Measurements from ENCODE around the gene UBE2Q1.
A peak's percentile ranks its signal among the peaks of the same experiment; 100 is the strongest.
"Not testable (repeated sequence)": the region's sequence is repeated elsewhere in the genome, so short reads cannot be mapped to it uniquely, and the experiment has no call there.

Gene UBE2Q1

DNA sequence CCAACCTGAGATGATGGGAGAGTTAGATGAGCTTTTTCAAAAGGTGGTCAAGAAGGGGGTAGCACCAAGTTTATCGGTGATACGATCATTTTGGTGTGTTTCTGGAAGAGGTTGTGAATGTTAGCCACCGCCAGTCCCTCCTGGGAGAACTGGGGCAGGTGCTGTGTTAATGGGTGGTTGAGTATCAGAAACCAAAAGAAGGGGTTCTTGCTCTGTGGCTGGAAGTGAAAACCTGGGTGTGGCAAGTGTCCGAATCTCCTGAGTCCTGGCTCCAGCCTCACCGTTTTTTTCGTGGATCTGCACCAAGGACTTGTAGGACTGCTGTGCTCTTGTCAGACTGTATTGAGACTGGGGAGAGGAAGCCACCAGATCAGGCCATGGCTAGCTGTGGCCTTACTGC lies 7.8 kb downstream of the UBE2Q1 start:
- DNase-seq: no peak

DNA sequence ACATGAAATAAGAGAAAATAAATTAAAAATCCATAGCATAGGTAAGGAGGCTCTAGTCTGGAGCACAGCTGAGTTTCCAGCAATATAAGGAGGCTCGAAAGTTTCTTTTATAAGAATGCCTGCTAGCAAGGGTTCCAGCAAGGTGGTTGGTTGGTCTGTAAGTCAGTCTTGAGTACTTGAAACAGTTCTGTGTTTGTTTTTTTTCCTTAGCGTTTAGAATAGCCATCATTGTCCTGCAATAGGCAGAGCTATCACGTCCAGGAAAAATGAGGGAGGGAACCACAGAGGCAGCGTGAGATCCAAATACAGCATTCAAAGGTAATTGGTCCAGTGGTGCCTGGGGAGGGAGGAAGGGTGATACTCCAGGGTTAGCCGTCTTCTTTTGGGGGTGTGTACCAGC lies 8.4 kb downstream of the UBE2Q1 start:
- DNase-seq: no peak

DNA sequence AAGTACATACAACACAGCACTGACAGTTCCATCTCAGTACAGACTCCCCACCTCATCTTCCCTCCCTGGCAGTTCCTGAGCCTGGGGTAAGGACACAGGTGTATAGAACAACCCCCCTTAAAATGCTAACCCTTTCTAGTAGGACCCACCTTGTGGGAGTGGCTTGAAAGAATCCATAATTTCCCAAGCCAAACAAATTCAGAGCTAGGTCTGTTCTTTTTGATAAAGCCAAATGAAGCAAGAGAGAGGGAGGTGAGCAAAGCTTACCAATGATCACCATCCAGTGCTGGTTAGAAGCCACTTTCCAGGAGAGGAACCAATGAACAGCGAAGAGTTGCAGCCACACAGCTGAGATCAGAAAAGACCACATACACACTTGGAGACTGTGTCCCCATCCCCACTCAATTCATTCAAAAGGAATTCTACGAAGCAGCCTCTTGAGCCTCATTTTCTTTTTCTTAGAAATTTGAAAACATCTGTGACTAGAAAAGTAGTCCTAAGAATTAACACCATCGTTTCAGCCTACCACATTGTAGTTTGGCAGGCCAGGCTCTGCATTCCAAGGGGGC lies 9.2 kb downstream of the UBE2Q1 start:
- DNase-seq: no peak

DNA sequence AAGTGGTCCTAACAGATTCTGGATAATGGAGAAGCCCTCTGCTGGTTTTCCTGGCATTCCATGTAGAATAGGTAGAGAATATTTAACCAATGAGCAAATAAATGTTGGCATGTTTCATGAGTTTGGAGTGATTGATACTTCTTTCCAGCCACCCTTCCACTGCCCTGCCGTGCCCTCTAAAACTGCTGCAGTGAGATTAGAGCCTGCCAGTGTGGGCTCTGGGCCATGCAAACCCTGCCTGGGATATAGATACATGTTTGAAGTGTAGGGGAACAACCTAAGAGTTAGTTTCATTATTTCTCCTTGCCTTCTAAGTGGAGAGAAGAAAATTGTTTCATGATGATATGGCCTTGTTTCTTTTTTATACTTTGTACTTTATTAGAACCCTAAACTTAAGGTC lies 10.4 kb downstream of the UBE2Q1 start:
- no peak for DNase-seq

DNA sequence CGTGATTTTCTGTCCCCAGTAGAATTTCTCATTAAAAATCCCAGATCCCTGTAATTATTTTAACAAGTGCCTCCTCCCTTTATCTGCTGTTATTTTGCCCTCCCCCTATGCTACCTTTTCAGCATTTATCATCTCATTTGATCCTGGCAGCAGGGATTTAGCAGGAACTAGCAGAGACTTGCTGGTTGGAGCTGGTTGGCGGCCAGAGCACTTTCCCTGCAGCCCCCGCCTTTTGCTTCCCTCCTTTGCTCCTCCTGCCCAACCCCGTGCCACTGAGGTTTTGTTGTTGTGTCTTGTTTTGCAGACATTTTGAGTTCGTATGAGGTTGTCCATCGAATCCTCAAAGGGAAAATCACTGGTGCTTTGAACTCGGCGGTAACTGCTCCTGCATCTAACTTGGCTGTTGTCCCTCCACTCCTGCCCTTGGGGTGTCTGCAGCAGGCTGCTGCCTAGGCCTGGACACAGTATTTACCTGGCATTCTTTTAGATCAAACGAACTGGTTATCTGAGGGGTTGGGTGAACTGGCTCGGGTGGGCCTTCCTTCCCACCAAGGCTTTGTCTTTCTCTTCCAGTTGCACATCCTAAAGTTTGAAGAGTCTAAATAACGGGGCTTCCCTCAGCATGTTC lies 11.2 kb downstream of the UBE2Q1 start:
- peak in 1 of 14 donors; percentile 2 for DNase-seq

DNA sequence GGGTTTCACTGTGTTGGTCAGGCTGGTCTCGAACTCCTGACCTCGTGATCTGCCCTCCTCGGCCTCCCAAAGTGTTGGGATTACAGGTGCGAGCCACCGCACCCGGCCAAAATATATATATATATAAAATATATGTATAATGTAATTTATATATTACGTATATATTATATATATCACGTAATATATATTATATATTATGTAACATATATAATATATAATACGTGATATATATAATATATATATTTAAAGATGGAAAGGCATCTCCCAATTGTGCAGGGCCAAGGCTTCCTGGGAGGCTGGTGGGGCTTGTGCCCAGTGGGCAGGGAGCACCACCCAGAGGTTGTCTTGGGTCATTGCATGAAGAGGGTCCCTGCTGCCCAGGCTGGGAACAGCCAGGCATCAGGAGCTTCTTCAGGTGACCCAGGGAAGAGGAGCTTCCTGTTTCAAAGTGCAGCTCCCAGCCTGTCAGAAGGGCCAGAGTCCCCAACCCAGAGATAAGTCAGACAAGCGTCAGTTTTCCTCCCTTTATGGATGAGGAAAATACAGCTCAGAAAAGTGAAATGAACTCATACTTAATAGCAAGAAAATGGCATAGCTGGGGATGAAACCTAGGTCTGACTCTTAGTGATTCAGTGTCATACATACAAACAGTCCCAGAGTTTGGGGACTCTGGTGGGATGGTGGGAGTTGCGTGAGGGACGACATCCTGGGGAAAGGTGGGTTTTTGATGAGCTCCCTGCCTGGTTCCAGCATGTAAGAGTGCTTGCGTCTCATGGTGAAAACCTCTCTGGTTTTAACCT lies 12.0 kb downstream of the UBE2Q1 start:
- peak in 6 of 14 donors; percentile 1 to 23 (median 9) for DNase-seq

DNA sequence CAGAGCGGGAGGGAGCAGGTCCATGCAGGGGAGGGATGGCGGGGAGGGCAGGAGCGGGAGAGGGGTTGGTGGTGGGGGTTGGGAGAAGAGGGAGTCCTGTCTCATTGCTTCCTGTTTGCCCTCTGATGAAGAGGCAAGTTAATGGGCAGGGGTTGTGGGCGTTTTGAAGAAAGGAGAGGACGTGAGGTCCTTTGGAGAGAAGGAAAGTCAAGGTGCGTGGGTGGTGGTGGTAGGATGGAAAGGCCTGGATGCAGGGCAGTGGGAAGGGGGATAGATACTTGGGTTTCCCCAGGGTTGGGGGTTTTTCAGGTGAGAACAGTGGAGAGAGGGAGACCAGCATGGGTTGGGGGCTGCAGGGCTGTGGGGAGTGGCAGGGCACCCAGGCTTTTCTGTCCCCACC lies 17.2 kb downstream of the UBE2Q1 start:
- no peak for DNase-seq

DNA sequence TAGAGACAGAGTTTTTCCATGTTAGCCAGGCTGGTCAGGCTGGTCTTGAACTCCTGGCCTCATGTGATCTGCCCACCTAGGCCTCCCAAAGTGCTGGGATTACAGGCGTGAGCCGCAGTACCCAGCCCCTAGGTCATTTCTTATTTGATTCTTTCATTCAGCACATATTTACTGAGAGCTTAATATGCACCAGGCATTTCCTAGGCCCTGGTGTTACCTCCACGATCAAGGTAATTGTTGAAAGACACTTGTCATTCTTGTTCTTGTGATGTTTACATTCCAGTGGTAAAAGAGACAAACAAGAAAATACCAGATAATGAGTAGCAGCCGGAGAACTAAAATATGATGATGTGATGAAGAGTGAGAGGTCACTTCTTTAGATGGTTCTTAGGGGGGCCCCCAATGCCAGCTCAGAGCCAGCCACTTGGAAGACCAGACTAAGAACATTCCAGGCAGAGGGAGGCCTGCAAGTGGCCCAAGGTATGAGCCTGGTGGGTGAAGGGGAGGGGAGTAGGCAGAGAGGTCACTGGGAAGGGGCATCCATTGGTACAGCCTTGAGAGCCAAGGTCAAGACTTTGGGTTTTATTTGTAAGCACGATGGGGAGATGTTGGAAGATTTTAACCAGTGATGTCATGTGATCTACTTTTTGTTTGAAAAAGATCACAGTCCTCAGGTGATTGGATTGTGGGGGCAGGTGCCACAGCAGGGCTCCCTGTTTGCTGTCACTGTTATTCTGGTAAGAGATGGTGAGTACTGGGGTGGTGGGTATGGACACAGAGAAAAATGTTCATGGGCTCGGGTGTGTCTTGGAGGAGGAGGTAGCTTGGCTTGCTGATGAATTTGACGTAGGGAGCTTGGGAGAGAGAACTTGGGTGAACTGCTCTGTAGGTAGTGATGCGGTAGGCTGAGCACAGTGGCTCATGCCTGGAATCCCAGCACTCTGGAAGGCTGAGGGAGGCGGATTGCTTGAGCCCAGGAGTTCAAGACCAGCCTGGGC lies 18.7 kb downstream of the UBE2Q1 start:
- no peak for DNase-seq

DNA sequence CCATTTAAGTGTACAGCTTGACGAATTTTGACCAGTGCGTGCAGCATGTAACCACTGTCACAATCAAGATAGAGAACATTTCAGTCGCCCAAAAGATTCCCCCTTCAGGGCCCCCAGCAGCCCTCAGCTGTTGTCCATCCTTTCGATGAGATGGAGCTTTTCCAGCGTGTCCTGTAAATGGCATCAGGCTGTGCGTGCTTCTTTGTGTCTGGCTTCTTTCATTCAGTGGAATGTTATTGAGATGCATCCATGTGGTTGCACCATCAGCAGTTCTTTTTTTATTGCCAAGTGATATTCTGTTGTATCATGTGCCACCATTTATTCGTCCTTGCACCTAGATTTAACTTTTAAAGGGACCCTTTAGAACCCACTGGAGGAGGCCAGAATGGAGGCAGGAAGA lies 21.9 kb downstream of the UBE2Q1 start:
- no peak for DNase-seq

DNA sequence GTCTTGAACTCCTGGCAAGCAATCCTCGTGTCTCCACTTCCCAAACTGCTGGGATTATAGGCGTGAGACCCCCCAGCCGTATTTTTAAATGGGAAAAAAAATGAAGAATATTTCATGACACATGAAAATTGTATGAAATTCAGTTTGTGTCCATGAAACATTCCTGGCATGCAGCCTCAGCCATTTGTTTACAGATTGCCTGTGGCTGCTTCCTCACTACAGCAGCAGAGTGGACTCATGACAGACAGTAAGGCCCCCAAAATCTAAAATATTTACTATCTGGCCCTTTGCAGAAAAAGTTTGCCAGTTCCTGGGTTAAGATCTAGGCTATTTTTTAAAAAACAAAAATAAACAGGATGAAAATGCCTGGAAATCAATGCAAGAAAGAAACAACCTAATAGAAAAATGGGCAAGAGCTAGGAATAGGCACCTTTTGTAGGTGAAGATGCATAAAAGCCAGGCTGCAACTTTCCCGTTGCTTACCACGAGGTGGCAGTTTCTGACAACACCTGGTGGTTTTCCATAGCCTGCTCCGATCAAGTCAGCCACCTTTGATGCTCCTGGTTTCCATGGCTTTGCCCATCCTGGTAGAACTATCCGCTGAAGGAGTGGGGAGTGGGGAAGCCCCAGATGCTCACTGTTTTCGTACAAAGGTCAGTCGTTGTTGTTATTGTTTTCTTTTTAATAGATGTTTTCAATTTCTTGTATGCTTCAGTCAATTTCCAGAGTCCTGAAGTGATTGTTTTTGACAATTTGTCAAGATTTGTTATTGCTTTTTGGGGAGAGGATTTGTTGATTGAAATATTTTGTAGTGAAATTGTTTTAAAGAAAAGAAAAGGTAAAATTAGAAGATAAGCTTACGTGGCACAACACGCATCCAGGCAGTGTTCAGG lies 24.3 kb downstream of the UBE2Q1 start:
- DNase-seq: peak in 1 of 14 donors; percentile 16

DNA sequence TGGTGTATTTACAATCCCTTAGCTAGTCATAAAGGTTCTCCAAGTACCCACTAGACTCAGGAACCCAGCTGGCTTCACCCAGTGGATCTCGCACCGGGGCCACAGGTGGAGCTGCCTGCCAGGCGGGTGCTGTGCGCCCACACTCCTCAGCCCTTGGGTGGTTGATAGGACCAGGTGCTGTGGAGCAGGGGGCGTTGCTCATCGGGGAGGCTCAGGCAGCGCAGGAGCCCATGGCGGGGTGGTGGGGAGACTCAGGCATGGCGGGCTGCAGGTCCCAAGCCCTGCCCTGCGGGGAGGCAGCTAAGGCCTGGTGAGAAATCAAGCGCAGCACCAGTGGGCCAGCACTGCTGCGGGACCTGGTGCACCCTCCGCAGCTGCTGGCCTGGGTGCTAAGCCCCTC lies 26.5 kb downstream of the UBE2Q1 start:
- DNase-seq: not testable (repeated sequence)

DNA sequence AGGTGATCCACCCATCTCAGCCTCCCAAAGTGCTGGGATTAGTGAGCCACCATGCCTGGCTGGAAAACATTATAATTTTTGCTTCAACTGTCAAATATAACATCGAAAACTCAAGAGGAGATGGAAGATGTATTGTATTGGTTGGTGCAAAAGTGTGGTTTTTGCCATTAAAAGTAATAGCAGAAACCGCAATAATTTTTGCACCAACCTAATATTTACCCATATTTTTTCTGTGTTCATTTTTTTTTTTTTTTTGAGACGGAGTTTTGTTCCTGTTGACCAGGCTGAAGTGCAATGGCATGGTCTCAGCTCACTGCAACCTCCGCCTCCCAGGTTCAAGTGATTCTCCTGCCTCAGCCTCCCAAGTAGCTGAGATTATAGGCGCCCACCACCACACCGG lies 29.2 kb downstream of the UBE2Q1 start:
- no peak for DNase-seq

DNA sequence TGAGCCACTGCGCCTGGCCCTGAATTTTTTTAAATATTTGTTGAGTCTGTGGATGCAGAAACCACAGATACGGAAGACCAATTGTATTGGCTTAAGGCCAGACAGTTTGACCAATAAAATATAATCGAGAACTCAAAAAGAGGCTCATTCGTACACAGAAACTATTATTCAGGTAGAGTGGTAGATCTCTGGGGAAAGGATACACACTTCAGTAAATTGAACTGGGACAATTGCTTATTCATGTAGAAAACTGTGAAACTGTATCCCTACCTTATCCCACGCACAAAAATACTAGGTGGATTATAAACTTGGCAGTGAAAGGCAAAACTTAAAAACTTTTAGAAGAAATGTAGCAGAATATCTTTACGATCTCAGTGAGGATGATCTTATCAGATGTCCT lies 31.3 kb downstream of the UBE2Q1 start:
- DNase-seq: no peak

DNA sequence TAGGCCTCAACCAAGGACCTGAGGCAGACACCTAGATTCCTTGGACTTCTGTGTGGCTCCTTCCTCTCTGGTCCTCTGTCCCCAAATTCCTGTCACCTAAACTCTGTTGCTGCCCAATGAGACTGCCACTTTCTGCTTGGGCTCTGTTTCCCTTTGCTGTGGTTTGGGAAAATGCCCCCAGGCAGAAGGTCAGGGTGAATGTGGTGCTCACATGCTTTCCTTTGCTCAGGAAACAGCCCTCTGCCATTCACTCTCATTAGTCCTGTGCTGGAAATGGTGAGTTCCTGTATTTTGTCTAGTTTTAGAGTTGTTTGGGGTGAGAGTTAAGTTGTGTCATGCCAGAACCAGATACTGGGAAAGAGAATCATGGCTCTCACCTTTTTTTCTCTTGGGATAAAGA lies 33.6 kb downstream of the UBE2Q1 start:
- DNase-seq: no peak

DNA sequence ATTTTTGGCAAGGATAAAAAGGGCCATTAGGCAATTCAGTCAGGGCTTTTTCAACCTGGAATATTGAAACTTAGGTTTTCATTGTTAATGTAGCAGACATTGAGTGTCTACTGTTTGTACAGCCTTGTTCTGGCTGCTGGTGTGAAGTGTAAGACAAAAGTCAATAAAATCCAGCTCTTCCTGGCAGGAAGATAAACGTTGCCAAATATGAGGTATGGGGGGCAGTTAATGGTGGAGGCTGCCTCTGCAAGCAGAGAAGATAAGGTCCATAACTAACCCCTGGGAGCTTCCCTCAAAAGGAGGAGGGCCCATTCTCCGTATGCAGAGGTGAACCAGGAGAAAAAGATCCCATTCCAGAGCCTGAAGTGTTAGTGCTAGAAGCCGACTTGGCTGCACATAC lies 36.8 kb downstream of the UBE2Q1 start:
- no peak for DNase-seq

DNA sequence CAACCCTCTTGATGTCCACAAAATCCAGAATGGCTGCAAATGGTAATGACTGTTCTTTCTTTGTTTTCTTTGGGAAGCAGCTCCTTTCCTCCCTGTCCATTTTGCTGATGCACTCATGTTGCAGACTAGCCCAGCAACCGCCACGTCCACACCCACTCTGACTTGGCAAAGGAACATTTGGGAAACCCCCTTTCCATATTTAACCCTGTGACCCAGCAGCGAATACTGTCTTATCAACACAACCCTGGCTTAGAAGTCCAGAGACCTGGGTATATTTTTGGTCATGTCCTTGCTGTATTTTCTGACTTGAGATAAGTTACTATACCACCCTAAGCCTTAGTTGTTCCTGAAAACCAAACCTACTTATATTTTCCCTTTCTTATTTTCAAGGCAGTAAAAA lies 38.1 kb downstream of the UBE2Q1 start:
- no peak for DNase-seq

DNA sequence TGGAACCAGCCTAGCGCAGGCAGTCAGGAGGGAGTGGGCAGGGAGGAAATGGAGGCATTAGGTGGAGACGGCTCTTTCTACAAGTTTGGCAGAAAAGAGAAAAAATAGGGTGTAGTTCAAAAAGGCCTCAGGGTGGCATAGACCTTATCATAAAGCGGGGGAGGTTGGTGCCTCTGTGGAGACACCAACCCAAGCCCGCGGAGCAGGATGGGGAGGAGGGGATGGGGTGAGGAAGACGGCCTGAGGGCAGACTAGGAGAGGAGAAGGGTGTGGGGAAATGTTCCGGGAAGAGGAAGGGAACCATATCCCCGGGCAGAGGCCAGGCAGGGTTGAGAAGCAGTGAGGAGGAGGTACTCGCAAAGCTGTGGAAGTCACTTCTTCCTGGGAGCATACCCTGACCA lies 38.9 kb downstream of the UBE2Q1 start:
- DNase-seq: no peak

DNA sequence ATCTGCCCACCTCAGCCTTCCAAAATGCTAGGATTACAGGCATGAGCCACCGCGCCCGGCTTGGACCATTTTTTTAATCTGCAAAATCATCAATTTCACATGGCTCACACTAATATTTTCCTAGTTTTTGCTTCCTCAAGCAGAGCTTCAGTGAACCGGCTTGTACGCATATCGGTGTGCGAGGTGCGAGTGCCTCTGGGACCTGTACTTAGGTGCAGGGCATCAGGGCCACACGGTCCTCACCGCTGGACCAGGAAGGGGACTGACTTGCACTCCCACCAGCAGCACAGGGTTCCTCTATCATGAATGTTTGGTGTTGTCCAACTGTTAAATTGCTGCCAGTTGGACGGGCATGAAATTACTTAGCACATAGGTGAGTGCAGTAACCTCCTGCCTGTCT lies 40.8 kb downstream of the UBE2Q1 start:
- DNase-seq: no peak

DNA sequence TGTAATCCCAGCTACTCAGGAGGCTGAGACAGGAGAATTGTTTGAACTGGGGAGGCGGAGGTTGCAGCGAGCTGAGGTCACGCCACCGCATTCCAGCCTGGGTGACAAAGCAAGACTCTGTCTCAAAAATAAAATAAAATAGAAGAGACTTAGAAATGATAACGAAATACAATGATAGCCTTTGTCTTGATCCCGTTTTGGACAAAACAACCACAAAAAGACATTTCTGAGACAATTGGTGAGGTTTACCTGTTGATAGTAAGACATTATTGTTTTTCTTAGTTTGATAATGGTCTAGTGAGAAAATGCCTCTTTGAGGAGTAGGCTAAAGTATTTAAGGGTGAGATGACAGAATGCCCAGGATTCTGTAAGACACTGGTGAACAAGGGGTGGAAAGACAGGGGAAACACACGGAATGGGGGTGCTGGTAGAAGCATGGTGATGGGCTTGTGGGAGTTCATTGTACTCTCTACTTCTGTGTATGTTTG lies 44.4 kb downstream of the UBE2Q1 start:
- no peak for DNase-seq

DNA sequence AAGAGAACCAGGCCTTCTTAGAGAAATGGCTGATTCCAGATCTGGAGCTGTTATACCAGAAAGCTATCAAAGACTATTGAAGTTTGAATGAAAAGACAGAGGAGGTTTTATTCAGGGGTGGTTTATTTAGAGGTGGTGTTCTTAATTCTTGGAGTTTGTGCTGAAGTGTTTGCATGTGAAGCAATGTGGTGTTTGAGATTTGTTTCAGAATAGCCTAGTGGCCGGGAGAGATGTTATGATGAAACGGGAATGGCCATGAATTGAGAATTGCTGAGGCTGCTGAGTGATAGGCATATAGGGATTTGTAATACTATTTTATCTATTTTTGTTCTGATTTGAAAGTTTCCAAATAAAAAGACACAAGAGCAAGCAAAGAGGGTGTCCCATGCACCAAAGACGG lies 45.7 kb downstream of the UBE2Q1 start:
- DNase-seq: no peak

DNA sequence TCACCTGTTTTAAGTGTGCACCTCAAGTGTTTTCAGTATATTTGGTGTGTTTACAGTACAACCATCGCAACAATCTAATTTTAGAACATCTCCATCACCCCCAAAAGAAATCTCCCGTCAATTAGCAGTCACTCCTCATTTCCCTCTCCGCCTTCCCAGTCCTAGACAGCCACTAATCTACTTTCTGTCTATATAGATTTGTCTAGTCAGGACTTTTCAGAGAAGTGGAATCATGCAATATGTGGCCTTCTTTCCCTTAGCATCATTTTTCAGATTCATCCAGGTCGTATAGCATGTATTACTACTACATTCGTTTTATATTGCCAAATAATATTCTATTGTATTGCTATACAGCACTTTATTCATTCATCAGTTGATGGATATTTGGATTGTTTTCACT lies 54.6 kb downstream of the UBE2Q1 start:
- no peak for DNase-seq

DNA sequence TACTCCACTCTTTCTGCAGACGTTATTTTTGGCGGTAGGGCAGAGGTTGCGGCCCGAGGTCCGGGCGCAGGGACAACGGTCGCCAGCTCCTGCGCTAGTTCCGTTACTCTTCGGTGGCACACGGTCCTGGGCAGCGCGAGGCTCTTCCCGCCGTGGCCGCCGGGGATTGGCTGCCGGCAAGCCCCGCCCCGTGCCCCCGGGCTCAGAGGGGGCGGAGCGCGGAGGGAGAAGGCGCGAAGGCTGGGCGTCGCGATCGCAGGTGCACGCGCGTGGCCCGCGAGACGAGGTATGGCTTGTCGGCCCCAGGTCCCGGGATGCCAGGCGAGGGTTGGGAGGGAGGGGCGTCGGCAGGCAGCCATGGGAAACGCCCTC lies 55.7 kb downstream of the UBE2Q1 start:
- no peak for DNase-seq

All from C1 segment of cervical spinal cord (tissue), 14 donors.